DOHH2 (cell line): ENCODE data around the gene DHRS7C.

Experiments used
- H3F3A ChIP-seq: fragments of 200-600 bp; sonication (generic), shearing (Covaris generic); 2 replicates; pipeline ENCODE4 v1.6.0; 2016; ENCODE audit warnings: antibody characterized with exemption, mild to moderate bottlenecking; ENCODE audit not compliant: control insufficient read depth, insufficient read depth
- H3K27ac ChIP-seq: fragments of 200-600 bp; sonication (generic); 2 replicates; pipeline ENCODE4 v1.5.1; 2014; ENCODE audit warnings: low read depth, mild to moderate bottlenecking, low read length, moderate library complexity
- H3K27me3 ChIP-seq: fragments of 200-600 bp; sonication (generic); 2 replicates; pipeline ENCODE4 v1.6.1; 2014; ENCODE audit warnings: mild to moderate bottlenecking, low read length, mixed read lengths; ENCODE audit not compliant: control insufficient read depth
- H3K36me3 ChIP-seq: fragments of 200-600 bp; sonication (generic); 2 replicates; pipeline ENCODE4 v1.6.1; 2014; ENCODE audit warnings: mild to moderate bottlenecking, low read length, moderate library complexity, mixed read lengths; ENCODE audit not compliant: control insufficient read depth
- H3K4me1 ChIP-seq: fragments of 200-600 bp; sonication (generic); 2 replicates; pipeline ENCODE4 v1.6.1; 2014; ENCODE audit warnings: mild to moderate bottlenecking, low read length, mixed read lengths; ENCODE audit not compliant: control insufficient read depth
- H3K4me2 ChIP-seq: fragments of 200-600 bp; sonication (generic); 2 replicates; pipeline ENCODE4 v1.6.0; 2014; ENCODE audit warnings: mild to moderate bottlenecking, low read length, moderate library complexity
- H3K4me3 ChIP-seq: fragments of 200-600 bp; sonication (generic); 2 replicates; pipeline ENCODE4 v1.5.1; 2014; ENCODE audit warnings: mild to moderate bottlenecking, low read length, mixed read lengths
- H3K79me2 ChIP-seq: fragments of 200-600 bp; sonication (generic); 2 replicates; pipeline ENCODE4 v1.6.1; 2014; ENCODE audit warnings: mild to moderate bottlenecking, low read length, mixed read lengths; ENCODE audit not compliant: control insufficient read depth
- H3K9me2 ChIP-seq: fragments of 200-600 bp; sonication (generic); replicated peaks from 2 replicates; pipeline ENCODE4 v1.6.1; 2014; ENCODE audit warnings: mild to moderate bottlenecking, low read length, mixed read lengths; ENCODE audit not compliant: control insufficient read depth
- H3K9me3 ChIP-seq: fragments of 200-600 bp; sonication (generic); 2 replicates; pipeline ENCODE4 v1.6.1; 2014; ENCODE audit warnings: antibody characterized with exemption, low read length, mixed read lengths; ENCODE audit not compliant: control insufficient read depth, insufficient read depth
- H4K20me1 ChIP-seq: fragments of 200-600 bp; sonication (generic); 2 replicates; pipeline ENCODE4 v1.6.0; 2014; ENCODE audit warnings: low read depth, mild to moderate bottlenecking, antibody characterized with exemption, low read length, moderate library complexity; ENCODE audit not compliant: control insufficient read depth, insufficient read depth
- CTCF ChIP-seq: fragments of 200-600 bp; sonication (generic); IDR thresholded peaks from one replicate; pipeline ENCODE4 v1.5.1; 2014; ENCODE audit warnings: antibody characterized with exemption, mild to moderate bottlenecking, low read depth, low read length; ENCODE audit not compliant: poor library complexity, severe bottlenecking
- EZH2phosphoT487 ChIP-seq: fragments of 200-600 bp; sonication (generic); IDR thresholded peaks from 2 replicates; pipeline ENCODE4 v1.6.1; 2017; ENCODE audit warnings: borderline replicate concordance, mild to moderate bottlenecking, antibody characterized with exemption, low read length, moderate library complexity, mixed read lengths

DHRS7C gene

DNA sequence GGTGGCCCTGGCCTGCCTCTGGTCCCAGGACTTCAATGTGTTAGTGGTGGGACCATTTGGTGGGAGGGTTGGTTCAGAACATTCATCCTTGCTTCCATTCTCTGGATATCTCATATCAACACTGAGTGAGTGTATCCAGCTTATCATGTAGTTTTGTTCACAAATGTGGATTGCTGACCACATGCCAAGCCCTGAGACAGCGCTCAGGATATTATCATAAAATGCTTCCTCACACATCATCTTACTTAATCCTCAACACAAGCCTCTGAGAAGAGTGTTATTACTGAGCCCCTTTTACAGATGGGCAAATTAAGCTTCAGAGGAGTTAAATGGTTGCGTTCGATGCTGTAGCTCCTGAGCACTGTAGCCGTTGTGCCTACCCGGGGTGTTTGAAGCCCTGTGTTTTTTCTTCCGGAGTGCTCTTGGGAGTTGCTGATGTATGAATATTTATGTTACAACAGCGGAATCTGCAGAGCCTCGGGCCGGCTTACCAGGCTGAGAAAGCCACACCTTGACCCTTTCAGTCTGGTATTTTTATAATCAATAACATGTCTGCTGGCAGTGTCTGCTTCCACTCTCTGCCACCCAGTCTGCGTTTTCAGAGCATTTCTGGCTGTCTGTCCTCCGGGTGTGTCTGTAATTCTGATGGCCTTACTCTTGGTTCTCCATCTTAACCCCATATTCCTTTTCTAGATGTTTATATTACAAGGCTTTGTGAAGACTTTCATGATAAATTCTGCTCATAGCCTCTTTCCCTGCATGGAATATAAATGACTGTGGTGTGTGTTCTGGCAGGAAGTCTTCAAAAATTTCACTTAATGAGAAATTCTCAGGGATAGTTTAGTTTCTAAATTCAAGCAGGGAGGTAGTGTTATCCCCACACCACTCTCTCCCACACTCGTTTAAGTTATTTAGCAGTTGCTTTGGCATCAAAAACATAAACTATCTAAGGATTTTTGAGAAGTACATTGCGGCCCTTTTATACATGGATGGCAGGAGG is 37.2 kb upstream of the DHRS7C start:
- Histone ChIP-seq H3K36me3 (no peaks in the 10 kb centered on the region), H3K79me2 (no peaks in the 10 kb centered on the region), H3K4me2 (no peak overlapping the region), H3K4me3 (no peak overlapping the region), H3K4me1 (no peaks in the 10 kb centered on the region), H4K20me1 (no peaks in the 10 kb centered on the region), H3K9me3 (no peaks in the 10 kb centered on the region), H3K27ac (no peak overlapping the region), H3K27me3 (no peaks in the 10 kb centered on the region), H3F3A (no peaks in the 10 kb centered on the region), H3K9me2 (no peaks in the 10 kb centered on the region)
- TF ChIP-seq CTCF: no peak
- TF ChIP-seq EZH2phosphoT487: no peak

- TF ChIP-seq EZH2phosphoT487 (no peak), CTCF (no peak)
- Histone ChIP-seq H3K4me1 (no peaks in the 10 kb centered on the region), H3F3A (no peaks in the 10 kb centered on the region), H3K27me3 (no peaks in the 10 kb centered on the region), H3K9me3 (no peaks in the 10 kb centered on the region), H3K9me2 (no peaks in the 10 kb centered on the region), H4K20me1 (no peaks in the 10 kb centered on the region), H3K27ac (no peak within 1 kb of the TSS), H3K4me2 (no peak within 1 kb of the TSS), H3K36me3 (no peaks in the 10 kb centered on the region), H3K79me2 (no peaks in the 10 kb centered on the region), H3K4me3 (no peak within 1 kb of the TSS)
These were observed 34.3 kb upstream of the DHRS7C start, which contains the start of gene GLP2R for GRCh38 chr17:9825641-9826150. Gene GLP2R, plus strand, starts transcription at chr17:9825924. Its CDS starts 140 bp downstream, at chr17:9826064.

- Histone ChIP-seq H4K20me1 (no peaks in the 10 kb centered on the region), H3K9me2 (no peaks in the 10 kb centered on the region), H3K27me3 (no peaks in the 10 kb centered on the region), H3K4me3 (no peak overlapping the region), H3K9me3 (no peaks in the 10 kb centered on the region), H3K4me2 (no peak overlapping the region), H3F3A (no peaks in the 10 kb centered on the region), H3K4me1 (no peaks in the 10 kb centered on the region), H3K36me3 (no peaks in the 10 kb centered on the region), H3K27ac (no peak overlapping the region), H3K79me2 (no peaks in the 10 kb centered on the region)
- TF ChIP-seq EZH2phosphoT487 (no peak), CTCF (no peak)
These were observed 33.5 kb upstream of the DHRS7C start for GRCh38 chr17:9824797-9825338.
